ENCODE measurements around the gene GPR84. TPM values are rescaled to one million over a fixed set of nuclear protein-coding genes. Genes with fewer than 3 reads are reported as not detected.
A peak's percentile ranks its signal among the peaks of the same experiment; 100 is the strongest.

The GPR84 gene
- total RNA-seq, result under 1 TPM in 1 of 2 donors, not detected in 1; 0.43 TPM

DNA sequence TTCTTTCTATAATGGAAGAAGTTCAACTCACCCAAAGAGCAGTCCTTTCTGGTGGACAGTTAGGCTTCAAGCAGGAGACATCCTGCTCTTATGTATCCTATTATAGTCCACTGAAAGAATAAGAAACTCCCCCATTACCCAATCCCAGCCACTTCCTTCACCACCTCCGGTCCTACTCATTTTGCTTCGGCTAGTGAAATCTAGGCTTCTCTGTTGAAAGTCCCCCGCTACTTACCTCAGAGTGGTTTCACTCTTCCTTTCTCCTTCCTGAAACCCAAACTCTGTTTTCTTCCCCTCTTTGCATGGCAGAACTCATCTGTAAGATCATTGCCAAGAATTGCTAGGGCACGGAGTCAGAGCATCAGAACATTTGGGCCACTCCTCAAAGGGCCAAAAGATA is at the start of gene GPR84:
Gene GPR84 (minus strand): TSS at position 74 of the 400 bp plus-strand sequence. CDS start 635 bp downstream, outside the sequence.
- TF ChIP-seq, protein P1, sequence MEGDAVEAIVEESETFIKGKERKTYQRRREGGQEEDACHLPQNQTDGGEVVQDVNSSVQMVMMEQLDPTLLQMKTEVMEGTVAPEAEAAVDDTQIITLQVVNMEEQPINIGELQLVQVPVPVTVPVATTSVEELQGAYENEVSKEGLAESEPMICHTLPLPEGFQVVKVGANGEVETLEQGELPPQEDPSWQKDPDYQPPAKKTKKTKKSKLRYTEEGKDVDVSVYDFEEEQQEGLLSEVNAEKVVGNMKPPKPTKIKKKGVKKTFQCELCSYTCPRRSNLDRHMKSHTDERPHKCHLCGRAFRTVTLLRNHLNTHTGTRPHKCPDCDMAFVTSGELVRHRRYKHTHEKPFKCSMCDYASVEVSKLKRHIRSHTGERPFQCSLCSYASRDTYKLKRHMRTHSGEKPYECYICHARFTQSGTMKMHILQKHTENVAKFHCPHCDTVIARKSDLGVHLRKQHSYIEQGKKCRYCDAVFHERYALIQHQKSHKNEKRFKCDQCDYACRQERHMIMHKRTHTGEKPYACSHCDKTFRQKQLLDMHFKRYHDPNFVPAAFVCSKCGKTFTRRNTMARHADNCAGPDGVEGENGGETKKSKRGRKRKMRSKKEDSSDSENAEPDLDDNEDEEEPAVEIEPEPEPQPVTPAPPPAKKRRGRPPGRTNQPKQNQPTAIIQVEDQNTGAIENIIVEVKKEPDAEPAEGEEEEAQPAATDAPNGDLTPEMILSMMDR (IDR thresholded peaks at IDR 0.05), result no peak
- peaks cover 0 to 26% of the 10 kb centered on the region in 2 donors for H3K4me1 ChIP-seq
- no peaks in the 10 kb centered on the region for H3K36me3 ChIP-seq
- no peak within 1 kb of the TSS for H3K27ac ChIP-seq
- no peaks in the 10 kb centered on the region for H3K9me3 ChIP-seq
- no peaks in the 10 kb centered on the region for H3K27me3 ChIP-seq
- H3K4me3 ChIP-seq, result no peak within 1 kb of the TSS
- DNase-seq (ENCODE audit: low spot score), result no peak

DNA sequence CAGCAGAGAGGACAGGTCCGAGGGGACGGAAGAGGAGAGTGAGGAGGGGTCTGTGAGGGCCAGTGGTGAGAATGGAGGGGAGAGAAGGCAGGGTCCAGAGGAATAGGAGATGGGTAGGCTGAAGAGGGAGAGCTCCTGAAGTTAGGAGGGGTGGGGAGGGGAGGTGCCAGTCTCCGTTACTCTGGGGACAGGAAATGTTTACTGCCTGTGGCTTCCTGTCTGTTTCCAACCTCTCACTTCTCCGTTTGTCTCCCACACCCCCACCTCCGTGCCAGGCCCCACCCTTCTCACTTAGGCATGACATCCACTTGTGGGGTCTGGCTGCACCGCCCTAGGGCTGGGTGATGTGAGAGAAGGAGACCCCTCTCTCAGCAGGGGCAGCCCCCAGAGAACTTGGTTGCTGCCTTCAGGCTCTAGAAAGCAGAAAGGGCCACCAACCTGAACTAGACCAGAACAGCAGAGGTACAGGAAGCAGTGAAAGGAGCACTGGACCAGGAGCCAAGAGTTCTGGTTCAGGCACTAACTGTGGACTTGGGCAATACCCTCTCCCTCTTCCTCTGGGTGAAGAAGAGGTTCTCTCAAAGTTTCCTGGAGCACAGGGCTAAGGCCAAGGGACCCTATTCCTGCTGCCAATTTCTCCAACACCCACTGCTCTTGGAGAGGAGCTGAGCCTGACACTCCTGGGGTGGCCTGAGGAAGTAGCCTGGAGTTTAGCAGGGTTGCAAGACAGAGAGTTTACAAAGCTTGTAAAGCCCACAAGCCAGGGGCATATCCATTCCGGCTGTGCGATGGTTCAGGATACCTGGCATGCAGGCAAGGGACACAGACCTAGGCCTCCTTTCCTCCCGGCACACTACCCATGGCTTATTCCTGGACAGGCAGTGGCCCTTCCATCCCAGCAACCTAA is 49.3 kb upstream of the GPR84 start:
- H3K4me1 ChIP-seq, result peaks cover 0 to 91% of the 10 kb centered on the region in 2 donors
- no peaks in the 10 kb centered on the region for H3K27me3 ChIP-seq
- DNase-seq (ENCODE audit: low spot score), result no peak
- TF ChIP-seq, protein P1 (IDR thresholded peaks at IDR 0.05), result no peak
- peak overlapping the region; percentile 81 to 83 for H3K27ac ChIP-seq
- H3K36me3 ChIP-seq, result peaks cover 31% of the 10 kb centered on the region
- peak overlapping the region; percentile 9 to 18 for H3K4me3 ChIP-seq
- H3K9me3 ChIP-seq, result no peaks in the 10 kb centered on the region

DNA sequence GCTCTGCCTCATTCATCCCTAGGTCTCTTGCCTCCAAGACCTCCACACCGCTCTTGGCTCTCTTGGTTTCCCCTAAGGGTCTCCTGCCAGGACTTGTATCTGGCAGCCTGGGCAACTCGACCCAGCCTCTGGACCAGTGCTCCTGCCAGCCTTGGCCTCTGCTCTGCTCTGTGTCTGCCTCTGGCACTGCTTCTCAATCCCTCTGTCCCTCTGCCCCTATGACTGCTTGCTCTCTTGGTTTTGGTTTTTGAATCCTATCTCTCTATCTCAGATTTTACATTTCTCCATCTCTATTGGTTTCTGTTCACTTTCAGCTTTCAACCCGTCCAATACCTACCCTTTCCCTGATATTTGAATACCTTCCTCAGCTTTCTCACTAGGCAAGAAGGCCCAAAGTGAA is 48.5 kb upstream of the GPR84 start:
- Histone ChIP-seq H3K36me3 (peaks cover 39% of the 10 kb centered on the region), H3K4me3 (peak overlapping the region in 1 of 2 donors; percentile 18), H3K4me1 (peaks cover 0 to 97% of the 10 kb centered on the region in 2 donors), H3K27me3 (no peaks in the 10 kb centered on the region), H3K27ac (peak overlapping the region; percentile 81 to 83), H3K9me3 (no peaks in the 10 kb centered on the region)
- no peak for DNase-seq (ENCODE audit: low spot score)
- TF ChIP-seq, protein P1 (IDR thresholded peaks at IDR 0.05), result no peak

DNA sequence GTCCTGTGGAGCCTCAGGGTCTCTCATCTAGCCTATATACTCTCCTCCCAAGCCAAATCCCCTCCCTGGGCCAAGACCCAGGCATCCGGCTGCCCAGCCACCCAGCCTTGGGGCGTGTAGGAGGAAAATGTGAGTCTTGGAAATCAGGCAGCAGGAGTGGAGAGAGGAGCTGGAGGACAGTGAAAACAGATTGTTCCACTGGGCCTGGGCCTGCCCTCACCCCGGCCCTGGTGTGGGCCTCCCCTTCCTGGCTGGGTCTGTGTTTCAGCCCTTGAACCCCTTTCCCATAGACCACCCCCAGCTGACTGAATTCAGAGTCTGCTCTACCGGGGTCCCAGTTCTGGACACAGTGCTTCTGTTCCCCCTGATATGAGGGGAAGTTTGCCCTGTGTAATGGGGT is 48.1 kb upstream of the GPR84 start:
- Histone ChIP-seq H3K4me1 (peaks cover 0 to 97% of the 10 kb centered on the region in 2 donors), H3K9me3 (no peaks in the 10 kb centered on the region), H3K4me3 (peak overlapping the region in 1 of 2 donors; percentile 5), H3K27ac (peak overlapping the region; percentile 81 to 83), H3K27me3 (no peaks in the 10 kb centered on the region), H3K36me3 (peaks cover 43% of the 10 kb centered on the region)
- TF ChIP-seq, protein P1 (IDR thresholded peaks at IDR 0.05), result no peak
- no peak for DNase-seq (ENCODE audit: low spot score)

DNA sequence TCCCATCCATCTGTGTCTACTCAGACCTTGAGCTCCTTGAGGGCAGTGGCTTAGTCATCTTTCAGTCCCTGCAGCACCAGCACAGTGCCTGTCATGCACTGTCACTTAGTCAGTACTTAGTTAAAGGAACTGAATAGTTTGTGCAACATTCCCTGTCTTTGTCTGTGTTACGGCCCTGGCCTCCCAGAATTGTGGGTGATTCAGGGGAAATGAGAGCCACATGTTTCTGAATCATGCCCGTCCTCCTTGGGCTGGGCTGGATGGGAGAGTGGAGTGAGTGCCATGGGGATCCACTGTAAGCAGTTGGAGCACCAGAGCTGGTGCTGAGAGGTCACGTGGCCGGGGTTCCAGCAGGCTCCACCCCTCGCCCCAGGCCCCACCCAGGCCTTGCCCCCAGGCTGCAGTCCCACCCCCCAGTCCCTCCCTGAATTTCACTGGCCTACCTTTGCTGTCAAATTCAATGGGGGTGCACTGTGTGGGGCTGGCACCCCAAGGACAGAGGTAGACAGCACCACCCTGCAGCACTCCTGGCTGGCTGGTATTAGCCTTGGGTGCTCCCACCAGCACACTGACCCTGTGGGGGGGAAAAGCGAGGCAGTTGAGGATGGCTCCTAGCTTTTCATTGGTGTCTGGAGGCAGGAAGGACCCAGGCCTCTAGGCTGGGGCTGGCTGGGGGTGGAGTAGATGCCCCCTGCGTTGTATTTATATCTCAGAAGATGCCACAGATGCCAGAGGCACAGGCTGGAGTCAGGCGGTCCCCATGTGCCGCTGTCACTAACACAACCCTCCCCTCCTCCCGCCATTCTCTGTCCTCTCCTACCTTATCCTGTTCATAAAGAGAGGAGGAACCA is 47.3 kb upstream of the GPR84 start:
- TF ChIP-seq, protein P1 (IDR thresholded peaks at IDR 0.05), result no peak
- Histone ChIP-seq H3K27me3 (no peaks in the 10 kb centered on the region), H3K4me1 (peaks cover 0 to 95% of the 10 kb centered on the region in 2 donors), H3K27ac (peak overlapping the region; percentile 81 to 83), H3K9me3 (no peaks in the 10 kb centered on the region), H3K4me3 (peak overlapping the region in 1 of 2 donors; percentile 5), H3K36me3 (peaks cover 50% of the 10 kb centered on the region)
- peak; percentile 90 for DNase-seq (ENCODE audit: low spot score)
